ENCODE data around the gene RNF222. TPM values are rescaled to one million over a fixed set of nuclear protein-coding genes. Genes with fewer than 3 reads are reported as not detected.

Gene RNF222
- total and polyA plus RNA-seq, 2 of the 4 experiments (the other 2 are of a cell fraction): not detected

GRCh38 chr17:8360260-8360659, 37.4 kb downstream of the RNF222 start:
- BruUV-seq (replicated peaks): no TSS peak
- no peak for ATAC-seq (ENCODE audit: low read depth)
- H3K9me3 ChIP-seq (ENCODE audit: control insufficient read depth, insufficient read depth, low read length): no peaks in the 10 kb centered on the region
- no peak overlapping the region for H3K9ac ChIP-seq (ENCODE audit: low read depth, low read length)
- no peak overlapping the region for H4K5ac ChIP-seq (ENCODE audit: low read depth, low read length)
- WGBS, 2 experiments (ENCODE audit: extremely low coverage in 2 of 2, insufficient read length in 1 of 2): no CpG with 5 or more reads among the region's 3 CpGs
- no peak overlapping the region for H3K4me2 ChIP-seq (ENCODE audit: low read depth, low read length)
- H3K14ac ChIP-seq (replicated peaks; ENCODE audit: low read depth, low read length): no peak overlapping the region
- peaks cover 11% of the 10 kb centered on the region for H3K4me1 ChIP-seq (ENCODE audit: control insufficient read depth, insufficient read depth, low read length)
- peaks cover 2% of the 10 kb centered on the region; the same call in 1 of the 2 replicates for H3K36me3 ChIP-seq (ENCODE audit: control insufficient read depth, insufficient read depth, low read length)
- no peak overlapping the region for H4K8ac ChIP-seq (ENCODE audit: low read depth in 2 of 2, low read length in 2 of 2)
- H4K20me1 ChIP-seq (ENCODE audit: insufficient read depth, low read length): no peaks in the 10 kb centered on the region
- H3K4ac ChIP-seq (ENCODE audit: low read depth, low read length): no peak overlapping the region
- H2AK9ac ChIP-seq (replicated peaks; ENCODE audit: low read depth, low read length, poor library complexity): no peak overlapping the region
- H2AK5ac ChIP-seq (ENCODE audit: low read depth, low read length): no peak overlapping the region
- no peak overlapping the region for H3K4me3 ChIP-seq (ENCODE audit: insufficient read depth, low read depth, low read length)
- no peak overlapping the region for H4K91ac ChIP-seq (ENCODE audit: insufficient read depth, low read depth, low read length)
- peaks cover 13% of the 10 kb centered on the region for H3K9me1 ChIP-seq (ENCODE audit: insufficient read depth, low read length)
- H2BK120ac ChIP-seq (ENCODE audit: low read depth, low read length): no peak overlapping the region
- DNase-seq: no peak
- H3K23ac ChIP-seq (ENCODE audit: low read depth, low read length): no peak overlapping the region
- H2BK15ac ChIP-seq (ENCODE audit: low read depth, low read length): no peak overlapping the region
- dilution Hi-C loops (cut with HindIII; ENCODE audit: low sequenced_read_pairs, unreplicated experiment): no loop called here
- CTCF ChIA-PET: interaction anchor here (1.5 kb wide), 1 partner anchor 16 kb away, joined by 3 read pairs; the partner anchor contains the start of gene KRABD2
- H3K27ac ChIP-seq (ENCODE audit: insufficient read depth, low read length): no peak overlapping the region
- H3K27me3 ChIP-seq (ENCODE audit: control insufficient read depth, insufficient read depth, low read length): no peaks in the 10 kb centered on the region
- in situ Hi-C loops (cut with MboI; ENCODE audit: low sequenced_read_pairs): no loop called here
- intact Hi-C loops (cut with micrococcal nuclease): no loop called here
- no peak overlapping the region for H2BK5ac ChIP-seq (ENCODE audit: low read depth, low read length, poor library complexity, severe bottlenecking)
- H3K79me1 ChIP-seq (ENCODE audit: low read depth in 1 of 2, low read length in 2 of 2): peaks cover 2 to 20% of the 10 kb centered on the region in 2 experiments
- no peak overlapping the region for H3K56ac ChIP-seq (ENCODE audit: extremely low read depth, insufficient read depth, low read length)
- TF ChIP-seq, protein P1, sequence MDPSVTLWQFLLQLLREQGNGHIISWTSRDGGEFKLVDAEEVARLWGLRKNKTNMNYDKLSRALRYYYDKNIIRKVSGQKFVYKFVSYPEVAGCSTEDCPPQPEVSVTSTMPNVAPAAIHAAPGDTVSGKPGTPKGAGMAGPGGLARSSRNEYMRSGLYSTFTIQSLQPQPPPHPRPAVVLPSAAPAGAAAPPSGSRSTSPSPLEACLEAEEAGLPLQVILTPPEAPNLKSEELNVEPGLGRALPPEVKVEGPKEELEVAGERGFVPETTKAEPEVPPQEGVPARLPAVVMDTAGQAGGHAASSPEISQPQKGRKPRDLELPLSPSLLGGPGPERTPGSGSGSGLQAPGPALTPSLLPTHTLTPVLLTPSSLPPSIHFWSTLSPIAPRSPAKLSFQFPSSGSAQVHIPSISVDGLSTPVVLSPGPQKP (IDR thresholded peaks at IDR 0.05; ENCODE audit: borderline replicate concordance, low read depth, low read length): no peak
- TF ChIP-seq RCOR1 (IDR thresholded peaks at IDR 0.05; ENCODE audit: insufficient replicate concordance, low read length) (no peak), USF2 (IDR thresholded peaks at IDR 0.05; ENCODE audit: low read depth, low read length) (no peak), MAFK (IDR thresholded peaks at IDR 0.05; ENCODE audit: low read depth, low read length) (no peak), SMC3 (IDR thresholded peaks at IDR 0.05; ENCODE audit: low read depth, low read length) (no peak), NFE2L2 (IDR thresholded peaks at IDR 0.05; ENCODE audit: low read depth, low read length) (no peak)
- POLR2A ChIA-PET (ENCODE audit: unreplicated experiment): no interaction called here
- H3K18ac ChIP-seq (ENCODE audit: low read depth, low read length): no peak overlapping the region
- H2BK20ac ChIP-seq (ENCODE audit: low read depth, low read length): no peak overlapping the region
- H2AFZ ChIP-seq (replicated peaks; ENCODE audit: low read length, poor library complexity): no peak overlapping the region

All from IMR-90 (cell line).